ENCODE measurements around the gene CTF1. TPM values are rescaled to one million over a fixed set of nuclear protein-coding genes. Genes with fewer than 3 reads are reported as not detected.

CTF1 gene
- total RNA-seq, 1 experiment from 2014 or later: 1.4 TPM

DNA sequence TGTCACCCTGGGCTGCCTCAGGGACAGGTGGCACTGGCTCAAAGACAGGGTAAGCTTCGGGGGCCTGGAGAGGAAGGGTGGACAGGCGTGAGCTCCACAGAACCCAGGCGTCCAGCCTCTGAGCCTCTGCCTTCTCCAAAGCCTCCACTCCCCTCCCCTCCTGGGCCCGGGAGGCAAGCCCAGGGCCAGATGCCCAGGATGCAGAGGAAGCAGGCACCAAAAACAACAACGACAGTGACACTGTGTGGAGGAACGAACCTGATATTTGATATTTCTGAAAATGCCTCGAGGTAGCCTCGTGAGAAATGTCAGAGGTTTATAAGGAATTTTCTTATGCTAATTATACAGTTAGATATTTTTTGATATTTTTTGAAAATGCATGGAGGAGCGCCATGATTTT, 8.5 kb upstream of the CTF1 start (continued):
- TF ChIP-seq, protein P1, sequence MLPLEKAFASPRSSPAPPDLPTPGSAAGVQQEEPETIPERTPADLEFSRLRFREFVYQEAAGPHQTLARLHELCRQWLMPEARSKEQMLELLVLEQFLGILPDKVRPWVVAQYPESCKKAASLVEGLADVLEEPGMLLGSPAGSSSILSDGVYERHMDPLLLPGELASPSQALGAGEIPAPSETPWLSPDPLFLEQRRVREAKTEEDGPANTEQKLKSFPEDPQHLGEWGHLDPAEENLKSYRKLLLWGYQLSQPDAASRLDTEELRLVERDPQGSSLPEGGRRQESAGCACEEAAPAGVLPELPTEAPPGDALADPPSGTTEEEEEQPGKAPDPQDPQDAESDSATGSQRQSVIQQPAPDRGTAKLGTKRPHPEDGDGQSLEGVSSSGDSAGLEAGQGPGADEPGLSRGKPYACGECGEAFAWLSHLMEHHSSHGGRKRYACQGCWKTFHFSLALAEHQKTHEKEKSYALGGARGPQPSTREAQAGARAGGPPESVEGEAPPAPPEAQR (CRISPR knock-in tag; IDR thresholded peaks at IDR 0.05): no peak
- TF ChIP-seq ZNF232 (CRISPR knock-in tag; IDR thresholded peaks at IDR 0.05) (no peak), CREB1 (CRISPR knock-in tag; IDR thresholded peaks at IDR 0.05) (no peak)

DNA sequence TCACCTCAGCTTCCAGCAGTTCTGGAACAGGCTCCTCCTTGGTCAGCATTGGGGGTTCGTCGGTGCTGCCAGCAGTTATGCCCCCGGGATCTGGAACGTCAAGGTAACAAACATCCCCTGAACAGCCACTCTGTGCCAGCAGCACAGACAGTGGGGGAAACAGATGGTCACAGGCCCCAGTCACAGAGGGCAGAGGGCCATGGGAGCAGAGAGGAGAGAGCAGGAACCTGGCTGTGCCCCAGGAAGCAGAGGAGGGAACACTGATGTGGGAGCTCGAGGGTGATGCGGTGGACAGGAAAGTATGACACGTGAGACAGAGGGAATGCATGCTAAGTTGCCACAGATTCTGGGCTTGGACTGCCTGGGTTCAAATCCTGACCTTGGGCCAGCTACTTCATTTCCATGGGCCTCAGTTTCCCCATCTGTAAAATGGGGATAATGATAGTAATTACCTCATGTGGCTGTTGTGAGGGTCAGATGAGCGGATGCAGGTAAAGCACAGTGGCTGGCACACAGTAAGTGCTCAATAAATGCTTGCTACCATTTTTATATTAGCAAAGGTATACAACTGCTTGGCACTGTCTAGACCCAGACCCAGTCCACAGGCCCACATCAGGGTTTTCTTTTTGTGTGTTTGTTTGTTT, 7.4 kb upstream of the CTF1 start:
- Mint-ChIP-seq H3K36me3 (peaks cover 6% of the 10 kb centered on the region; the same call in 1 of the 2 replicates), H3K27me3 (ENCODE audit: low read depth) (no peaks in the 10 kb centered on the region; the same call in 1 of the 2 replicates), H3K4me1 (peaks cover 6% of the 10 kb centered on the region), H3K9me3 (no peaks in the 10 kb centered on the region), H3K4me3 (no peak overlapping the region), H3K27ac (no peak overlapping the region)
- ChIA-PET CTCF (interaction anchor here (2.9 kb wide), 1 partner anchor 44 kb away, joined by 8 read pairs; no protein-coding TSS in a partner anchor), POLR2A (no interaction called here)
- ATAC-seq (no peak), DNase-seq (ENCODE audit: low spot score) (no peak)
- TF ChIP-seq SP1 (CRISPR knock-in tag; conservative IDR thresholded peaks at IDR 0.05) (no peak), GABPB1 (CRISPR knock-in tag; IDR thresholded peaks at IDR 0.05) (no peak), ZBTB21 (CRISPR knock-in tag; IDR thresholded peaks at IDR 0.05; ENCODE audit: borderline replicate concordance) (no peak), RORB (CRISPR knock-in tag; IDR thresholded peaks at IDR 0.05) (no peak), ESRRA (CRISPR knock-in tag; IDR thresholded peaks at IDR 0.05; ENCODE audit: borderline replicate concordance) (no peak), GRHL2 (CRISPR knock-in tag; IDR thresholded peaks at IDR 0.05; ENCODE audit: insufficient replicate concordance, severe bottlenecking) (no peak), PRRX2 (CRISPR knock-in tag; IDR thresholded peaks at IDR 0.05) (no peak), ELF4 (CRISPR knock-in tag; IDR thresholded peaks at IDR 0.05; ENCODE audit: low read depth) (no peak), ZNF232 (CRISPR knock-in tag; IDR thresholded peaks at IDR 0.05) (no peak)
- TF ChIP-seq, protein P2, sequence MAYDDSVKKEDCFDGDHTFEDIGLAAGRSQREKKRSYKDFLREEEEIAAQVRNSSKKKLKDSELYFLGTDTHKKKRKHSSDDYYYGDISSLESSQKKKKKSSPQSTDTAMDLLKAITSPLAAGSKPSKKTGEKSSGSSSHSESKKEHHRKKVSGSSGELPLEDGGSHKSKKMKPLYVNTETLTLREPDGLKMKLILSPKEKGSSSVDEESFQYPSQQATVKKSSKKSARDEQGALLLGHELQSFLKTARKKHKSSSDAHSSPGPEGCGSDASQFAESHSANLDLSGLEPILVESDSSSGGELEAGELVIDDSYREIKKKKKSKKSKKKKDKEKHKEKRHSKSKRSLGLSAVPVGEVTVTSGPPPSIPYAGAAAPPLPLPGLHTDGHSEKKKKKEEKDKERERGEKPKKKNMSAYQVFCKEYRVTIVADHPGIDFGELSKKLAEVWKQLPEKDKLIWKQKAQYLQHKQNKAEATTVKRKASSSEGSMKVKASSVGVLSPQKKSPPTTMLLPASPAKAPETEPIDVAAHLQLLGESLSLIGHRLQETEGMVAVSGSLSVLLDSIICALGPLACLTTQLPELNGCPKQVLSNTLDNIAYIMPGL (CRISPR knock-in tag; IDR thresholded peaks at IDR 0.05): no peak
- TF ChIP-seq, protein P3, sequence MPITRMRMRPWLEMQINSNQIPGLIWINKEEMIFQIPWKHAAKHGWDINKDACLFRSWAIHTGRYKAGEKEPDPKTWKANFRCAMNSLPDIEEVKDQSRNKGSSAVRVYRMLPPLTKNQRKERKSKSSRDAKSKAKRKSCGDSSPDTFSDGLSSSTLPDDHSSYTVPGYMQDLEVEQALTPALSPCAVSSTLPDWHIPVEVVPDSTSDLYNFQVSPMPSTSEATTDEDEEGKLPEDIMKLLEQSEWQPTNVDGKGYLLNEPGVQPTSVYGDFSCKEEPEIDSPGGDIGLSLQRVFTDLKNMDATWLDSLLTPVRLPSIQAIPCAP (CRISPR knock-in tag; IDR thresholded peaks at IDR 0.05): no peak
- TF ChIP-seq, protein P4, sequence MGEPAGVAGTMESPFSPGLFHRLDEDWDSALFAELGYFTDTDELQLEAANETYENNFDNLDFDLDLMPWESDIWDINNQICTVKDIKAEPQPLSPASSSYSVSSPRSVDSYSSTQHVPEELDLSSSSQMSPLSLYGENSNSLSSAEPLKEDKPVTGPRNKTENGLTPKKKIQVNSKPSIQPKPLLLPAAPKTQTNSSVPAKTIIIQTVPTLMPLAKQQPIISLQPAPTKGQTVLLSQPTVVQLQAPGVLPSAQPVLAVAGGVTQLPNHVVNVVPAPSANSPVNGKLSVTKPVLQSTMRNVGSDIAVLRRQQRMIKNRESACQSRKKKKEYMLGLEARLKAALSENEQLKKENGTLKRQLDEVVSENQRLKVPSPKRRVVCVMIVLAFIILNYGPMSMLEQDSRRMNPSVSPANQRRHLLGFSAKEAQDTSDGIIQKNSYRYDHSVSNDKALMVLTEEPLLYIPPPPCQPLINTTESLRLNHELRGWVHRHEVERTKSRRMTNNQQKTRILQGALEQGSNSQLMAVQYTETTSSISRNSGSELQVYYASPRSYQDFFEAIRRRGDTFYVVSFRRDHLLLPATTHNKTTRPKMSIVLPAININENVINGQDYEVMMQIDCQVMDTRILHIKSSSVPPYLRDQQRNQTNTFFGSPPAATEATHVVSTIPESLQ (CRISPR knock-in tag; IDR thresholded peaks at IDR 0.05): no peak
- TF ChIP-seq, protein P5, sequence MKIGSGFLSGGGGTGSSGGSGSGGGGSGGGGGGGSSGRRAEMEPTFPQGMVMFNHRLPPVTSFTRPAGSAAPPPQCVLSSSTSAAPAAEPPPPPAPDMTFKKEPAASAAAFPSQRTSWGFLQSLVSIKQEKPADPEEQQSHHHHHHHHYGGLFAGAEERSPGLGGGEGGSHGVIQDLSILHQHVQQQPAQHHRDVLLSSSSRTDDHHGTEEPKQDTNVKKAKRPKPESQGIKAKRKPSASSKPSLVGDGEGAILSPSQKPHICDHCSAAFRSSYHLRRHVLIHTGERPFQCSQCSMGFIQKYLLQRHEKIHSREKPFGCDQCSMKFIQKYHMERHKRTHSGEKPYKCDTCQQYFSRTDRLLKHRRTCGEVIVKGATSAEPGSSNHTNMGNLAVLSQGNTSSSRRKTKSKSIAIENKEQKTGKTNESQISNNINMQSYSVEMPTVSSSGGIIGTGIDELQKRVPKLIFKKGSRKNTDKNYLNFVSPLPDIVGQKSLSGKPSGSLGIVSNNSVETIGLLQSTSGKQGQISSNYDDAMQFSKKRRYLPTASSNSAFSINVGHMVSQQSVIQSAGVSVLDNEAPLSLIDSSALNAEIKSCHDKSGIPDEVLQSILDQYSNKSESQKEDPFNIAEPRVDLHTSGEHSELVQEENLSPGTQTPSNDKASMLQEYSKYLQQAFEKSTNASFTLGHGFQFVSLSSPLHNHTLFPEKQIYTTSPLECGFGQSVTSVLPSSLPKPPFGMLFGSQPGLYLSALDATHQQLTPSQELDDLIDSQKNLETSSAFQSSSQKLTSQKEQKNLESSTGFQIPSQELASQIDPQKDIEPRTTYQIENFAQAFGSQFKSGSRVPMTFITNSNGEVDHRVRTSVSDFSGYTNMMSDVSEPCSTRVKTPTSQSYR (CRISPR knock-in tag; IDR thresholded peaks at IDR 0.05): no peak
- TF ChIP-seq, protein P6, sequence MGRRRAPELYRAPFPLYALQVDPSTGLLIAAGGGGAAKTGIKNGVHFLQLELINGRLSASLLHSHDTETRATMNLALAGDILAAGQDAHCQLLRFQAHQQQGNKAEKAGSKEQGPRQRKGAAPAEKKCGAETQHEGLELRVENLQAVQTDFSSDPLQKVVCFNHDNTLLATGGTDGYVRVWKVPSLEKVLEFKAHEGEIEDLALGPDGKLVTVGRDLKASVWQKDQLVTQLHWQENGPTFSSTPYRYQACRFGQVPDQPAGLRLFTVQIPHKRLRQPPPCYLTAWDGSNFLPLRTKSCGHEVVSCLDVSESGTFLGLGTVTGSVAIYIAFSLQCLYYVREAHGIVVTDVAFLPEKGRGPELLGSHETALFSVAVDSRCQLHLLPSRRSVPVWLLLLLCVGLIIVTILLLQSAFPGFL (CRISPR knock-in tag; IDR thresholded peaks at IDR 0.05; ENCODE audit: borderline replicate concordance): no peak
- TF ChIP-seq, protein P7, sequence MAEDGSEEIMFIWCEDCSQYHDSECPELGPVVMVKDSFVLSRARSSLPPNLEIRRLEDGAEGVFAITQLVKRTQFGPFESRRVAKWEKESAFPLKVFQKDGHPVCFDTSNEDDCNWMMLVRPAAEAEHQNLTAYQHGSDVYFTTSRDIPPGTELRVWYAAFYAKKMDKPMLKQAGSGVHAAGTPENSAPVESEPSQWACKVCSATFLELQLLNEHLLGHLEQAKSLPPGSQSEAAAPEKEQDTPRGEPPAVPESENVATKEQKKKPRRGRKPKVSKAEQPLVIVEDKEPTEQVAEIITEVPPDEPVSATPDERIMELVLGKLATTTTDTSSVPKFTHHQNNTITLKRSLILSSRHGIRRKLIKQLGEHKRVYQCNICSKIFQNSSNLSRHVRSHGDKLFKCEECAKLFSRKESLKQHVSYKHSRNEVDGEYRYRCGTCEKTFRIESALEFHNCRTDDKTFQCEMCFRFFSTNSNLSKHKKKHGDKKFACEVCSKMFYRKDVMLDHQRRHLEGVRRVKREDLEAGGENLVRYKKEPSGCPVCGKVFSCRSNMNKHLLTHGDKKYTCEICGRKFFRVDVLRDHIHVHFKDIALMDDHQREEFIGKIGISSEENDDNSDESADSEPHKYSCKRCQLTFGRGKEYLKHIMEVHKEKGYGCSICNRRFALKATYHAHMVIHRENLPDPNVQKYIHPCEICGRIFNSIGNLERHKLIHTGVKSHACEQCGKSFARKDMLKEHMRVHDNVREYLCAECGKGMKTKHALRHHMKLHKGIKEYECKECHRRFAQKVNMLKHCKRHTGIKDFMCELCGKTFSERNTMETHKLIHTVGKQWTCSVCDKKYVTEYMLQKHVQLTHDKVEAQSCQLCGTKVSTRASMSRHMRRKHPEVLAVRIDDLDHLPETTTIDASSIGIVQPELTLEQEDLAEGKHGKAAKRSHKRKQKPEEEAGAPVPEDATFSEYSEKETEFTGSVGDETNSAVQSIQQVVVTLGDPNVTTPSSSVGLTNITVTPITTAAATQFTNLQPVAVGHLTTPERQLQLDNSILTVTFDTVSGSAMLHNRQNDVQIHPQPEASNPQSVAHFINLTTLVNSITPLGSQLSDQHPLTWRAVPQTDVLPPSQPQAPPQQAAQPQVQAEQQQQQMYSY (CRISPR knock-in tag; IDR thresholded peaks at IDR 0.05): no peak
- TF ChIP-seq, protein P8, sequence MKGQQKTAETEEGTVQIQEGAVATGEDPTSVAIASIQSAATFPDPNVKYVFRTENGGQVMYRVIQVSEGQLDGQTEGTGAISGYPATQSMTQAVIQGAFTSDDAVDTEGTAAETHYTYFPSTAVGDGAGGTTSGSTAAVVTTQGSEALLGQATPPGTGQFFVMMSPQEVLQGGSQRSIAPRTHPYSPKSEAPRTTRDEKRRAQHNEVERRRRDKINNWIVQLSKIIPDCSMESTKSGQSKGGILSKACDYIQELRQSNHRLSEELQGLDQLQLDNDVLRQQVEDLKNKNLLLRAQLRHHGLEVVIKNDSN (CRISPR knock-in tag; IDR thresholded peaks at IDR 0.05): no peak
